OCI-LY1 (cell line): ENCODE measurements around the gene POU2F2.

Experiments used
- H2AFZ ChIP-seq: fragments of 200-600 bp; sonication (generic), shearing (Covaris generic); 2 replicates; pipeline ENCODE4 v1.6.0; 2014; ENCODE audit warnings: antibody characterized with exemption, mild to moderate bottlenecking, low read length
- H3F3A ChIP-seq: fragments of 200-600 bp; sonication (generic), shearing (Covaris generic); 2 replicates; pipeline ENCODE4 v1.6.0; 2014; ENCODE audit warnings: mild to moderate bottlenecking, antibody characterized with exemption, low read length, moderate library complexity; ENCODE audit not compliant: insufficient read depth
- H3K27ac ChIP-seq: fragments of 200-600 bp; sonication (generic); 2 replicates; pipeline ENCODE4 v1.5.1; 2014; ENCODE audit warnings: low read length, mixed run types, mild to moderate bottlenecking, low read depth; ENCODE audit not compliant: poor library complexity, severe bottlenecking
- H3K27me3 ChIP-seq: fragments of 200-600 bp; sonication (generic); 2 replicates; pipeline ENCODE4 v1.6.0; 2014; ENCODE audit warnings: antibody characterized with exemption, mild to moderate bottlenecking, low read length, moderate library complexity; ENCODE audit not compliant: insufficient read depth
- H3K36me3 ChIP-seq: fragments of 200-600 bp; sonication (generic); 2 replicates; pipeline ENCODE4 v1.6.1; 2014; ENCODE audit warnings: mild to moderate bottlenecking, antibody characterized with exemption, low read length, moderate library complexity, mixed read lengths; ENCODE audit not compliant: insufficient read depth
- H3K4me1 ChIP-seq: fragments of 200-600 bp; sonication (generic); 2 replicates; pipeline ENCODE4 v1.5.1; 2014; ENCODE audit warnings: mild to moderate bottlenecking, low read length, moderate library complexity; ENCODE audit not compliant: insufficient read depth, severe bottlenecking
- H3K4me2 ChIP-seq: fragments of 200-600 bp; sonication (generic), shearing (Covaris generic); 2 replicates; pipeline ENCODE4 v1.6.1; 2014; ENCODE audit warnings: low read length
- H3K4me3 ChIP-seq: fragments of 200-600 bp; sonication (generic); 2 replicates; pipeline ENCODE4 v1.5.1; 2014; ENCODE audit warnings: low read length, low read depth, mild to moderate bottlenecking, mixed read lengths; ENCODE audit not compliant: poor library complexity, severe bottlenecking
- H3K79me2 ChIP-seq: fragments of 200-600 bp; shearing (Covaris generic); 2 replicates; pipeline ENCODE4 v1.6.1; 2016; ENCODE audit warnings: mixed run types, low read length, mixed read lengths; ENCODE audit not compliant: insufficient read depth
- H3K9ac ChIP-seq: fragments of 200-600 bp; sonication (generic), shearing (Covaris generic); 2 replicates; pipeline ENCODE4 v1.6.1; 2014; ENCODE audit warnings: mild to moderate bottlenecking, low read length, mixed read lengths
- H3K9me2 ChIP-seq: fragments of 200-600 bp; sonication (generic), shearing (Covaris generic); 2 replicates; pipeline ENCODE4 v1.6.1; 2014; ENCODE audit warnings: low read depth, mild to moderate bottlenecking, low read length, mixed read lengths
- H3K9me3 ChIP-seq: fragments of 200-600 bp; shearing (Covaris generic); 2 replicates; pipeline ENCODE4 v1.6.1; 2014; ENCODE audit warnings: low read length, mixed read lengths
- H4K20me1 ChIP-seq: fragments of 200-600 bp; sonication (generic), shearing (Covaris generic); 2 replicates; pipeline ENCODE4 v1.6.0; 2016; ENCODE audit warnings: mild to moderate bottlenecking, low read length; ENCODE audit not compliant: insufficient read depth
- EZH2 ChIP-seq: fragments of 200-600 bp; sonication (generic), shearing (Covaris generic); IDR thresholded peaks from 2 replicates; pipeline ENCODE4 v1.8.0; 2017; ENCODE audit warnings: borderline replicate concordance, mixed run types, mild to moderate bottlenecking, antibody characterized with exemption, low read length, moderate library complexity, mixed read lengths
- TF ChIP-seq, protein P1 (sequence below): fragments of 200-600 bp; sonication (generic), shearing (Covaris generic); IDR thresholded peaks from 2 replicates; pipeline ENCODE4 v1.5.1; 2017; ENCODE audit warnings: mild to moderate bottlenecking, antibody characterized with exemption, low read length, moderate library complexity, mixed read lengths

Gene POU2F2

DNA sequence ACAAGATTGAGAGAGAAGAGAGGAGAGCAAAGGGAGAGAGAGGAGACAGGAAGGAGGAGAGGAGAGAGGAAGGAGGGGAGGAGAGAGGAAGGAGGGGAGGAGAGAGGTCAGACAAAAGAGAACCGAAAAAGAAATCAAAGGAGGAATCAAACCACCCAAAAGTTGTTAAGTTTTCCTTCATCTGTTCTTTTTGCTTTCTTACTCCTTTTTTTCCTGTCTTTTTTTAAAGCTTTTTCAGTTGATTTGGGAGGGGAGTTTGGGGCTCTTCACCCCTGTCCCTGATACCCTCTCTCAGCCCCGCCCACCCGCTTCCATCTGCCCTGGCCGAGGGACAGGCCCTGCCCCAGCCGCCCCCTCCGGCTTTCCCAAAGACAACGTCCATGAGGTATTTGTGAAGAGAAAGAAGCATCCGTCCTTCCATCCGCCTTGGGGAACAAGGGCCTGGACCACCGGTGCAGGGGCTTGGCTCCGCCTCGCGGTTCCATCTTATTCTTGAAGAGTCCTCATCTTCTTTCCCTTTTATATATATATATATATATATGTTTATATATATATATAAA is 43.0 kb downstream of the POU2F2 start:
- Histone ChIP-seq H3K4me2 (no peak overlapping the region), H3K4me1 (peaks cover 31% of the 10 kb centered on the region), H3F3A (no peaks in the 10 kb centered on the region), H3K27ac (no peak overlapping the region), H3K4me3 (no peak overlapping the region), H3K9me3 (no peaks in the 10 kb centered on the region), H4K20me1 (no peaks in the 10 kb centered on the region), H3K36me3 (peaks cover 6% of the 10 kb centered on the region; the same call in 1 of the 2 replicates), H2AFZ (no peak overlapping the region), H3K9me2 (no peaks in the 10 kb centered on the region), H3K79me2 (no peaks in the 10 kb centered on the region), H3K9ac (no peak overlapping the region), H3K27me3 (no peaks in the 10 kb centered on the region)
- TF ChIP-seq EZH2: no peak
- TF ChIP-seq, protein P1, sequence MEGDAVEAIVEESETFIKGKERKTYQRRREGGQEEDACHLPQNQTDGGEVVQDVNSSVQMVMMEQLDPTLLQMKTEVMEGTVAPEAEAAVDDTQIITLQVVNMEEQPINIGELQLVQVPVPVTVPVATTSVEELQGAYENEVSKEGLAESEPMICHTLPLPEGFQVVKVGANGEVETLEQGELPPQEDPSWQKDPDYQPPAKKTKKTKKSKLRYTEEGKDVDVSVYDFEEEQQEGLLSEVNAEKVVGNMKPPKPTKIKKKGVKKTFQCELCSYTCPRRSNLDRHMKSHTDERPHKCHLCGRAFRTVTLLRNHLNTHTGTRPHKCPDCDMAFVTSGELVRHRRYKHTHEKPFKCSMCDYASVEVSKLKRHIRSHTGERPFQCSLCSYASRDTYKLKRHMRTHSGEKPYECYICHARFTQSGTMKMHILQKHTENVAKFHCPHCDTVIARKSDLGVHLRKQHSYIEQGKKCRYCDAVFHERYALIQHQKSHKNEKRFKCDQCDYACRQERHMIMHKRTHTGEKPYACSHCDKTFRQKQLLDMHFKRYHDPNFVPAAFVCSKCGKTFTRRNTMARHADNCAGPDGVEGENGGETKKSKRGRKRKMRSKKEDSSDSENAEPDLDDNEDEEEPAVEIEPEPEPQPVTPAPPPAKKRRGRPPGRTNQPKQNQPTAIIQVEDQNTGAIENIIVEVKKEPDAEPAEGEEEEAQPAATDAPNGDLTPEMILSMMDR: no peak

DNA sequence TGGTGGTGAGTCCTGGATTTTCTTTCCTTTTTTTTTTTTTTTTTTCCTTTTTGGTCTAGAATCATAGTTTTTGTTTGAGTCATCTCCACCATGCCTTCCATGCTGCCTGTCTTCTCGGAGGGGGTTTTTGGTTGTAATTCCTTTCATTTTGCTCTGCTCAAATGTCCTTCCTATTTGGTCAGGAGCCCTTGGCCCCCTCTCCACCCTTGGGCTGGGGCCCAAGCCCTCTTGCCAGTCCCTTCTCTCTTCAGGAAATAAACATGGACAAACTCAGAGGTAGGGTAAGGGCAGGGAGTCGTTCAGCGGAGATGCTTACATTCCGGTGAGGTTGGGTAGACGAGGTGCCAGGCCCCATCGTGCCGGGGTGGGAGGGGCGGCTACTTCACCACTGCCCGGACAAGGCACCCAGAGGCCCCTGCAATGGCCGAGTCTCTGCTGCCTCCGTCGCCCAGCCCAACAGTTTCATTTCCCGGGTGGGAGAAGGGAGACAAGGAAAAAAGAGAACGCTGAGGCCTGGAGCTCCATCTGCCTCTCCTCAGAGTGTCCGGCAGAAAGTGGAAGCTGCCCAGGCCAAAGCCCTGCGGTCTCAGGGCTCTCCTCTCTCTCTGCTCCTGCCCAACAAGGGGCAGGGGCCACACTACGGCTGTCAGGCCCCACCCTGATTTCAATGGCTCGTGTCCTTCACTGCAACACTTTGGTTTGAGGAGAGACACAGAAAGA is 43.6 kb downstream of the POU2F2 start:
- H3K9me2 ChIP-seq: no peaks in the 10 kb centered on the region
- no peaks in the 10 kb centered on the region for H3K27me3 ChIP-seq
- no peak overlapping the region for H3K27ac ChIP-seq
- no peak overlapping the region for H2AFZ ChIP-seq
- no peaks in the 10 kb centered on the region for H3K79me2 ChIP-seq
- H3K4me2 ChIP-seq: no peak overlapping the region
- no peak overlapping the region for H3K4me3 ChIP-seq
- no peaks in the 10 kb centered on the region for H3K9me3 ChIP-seq
- no peaks in the 10 kb centered on the region for H3F3A ChIP-seq
- H3K9ac ChIP-seq: no peak overlapping the region
- TF ChIP-seq, protein P1: no peak
- TF ChIP-seq EZH2: no peak
- peaks cover 31% of the 10 kb centered on the region for H3K4me1 ChIP-seq
- H4K20me1 ChIP-seq: no peaks in the 10 kb centered on the region
- H3K36me3 ChIP-seq: peaks cover under 1% of the 10 kb centered on the region; the same call in 1 of the 2 replicates

DNA sequence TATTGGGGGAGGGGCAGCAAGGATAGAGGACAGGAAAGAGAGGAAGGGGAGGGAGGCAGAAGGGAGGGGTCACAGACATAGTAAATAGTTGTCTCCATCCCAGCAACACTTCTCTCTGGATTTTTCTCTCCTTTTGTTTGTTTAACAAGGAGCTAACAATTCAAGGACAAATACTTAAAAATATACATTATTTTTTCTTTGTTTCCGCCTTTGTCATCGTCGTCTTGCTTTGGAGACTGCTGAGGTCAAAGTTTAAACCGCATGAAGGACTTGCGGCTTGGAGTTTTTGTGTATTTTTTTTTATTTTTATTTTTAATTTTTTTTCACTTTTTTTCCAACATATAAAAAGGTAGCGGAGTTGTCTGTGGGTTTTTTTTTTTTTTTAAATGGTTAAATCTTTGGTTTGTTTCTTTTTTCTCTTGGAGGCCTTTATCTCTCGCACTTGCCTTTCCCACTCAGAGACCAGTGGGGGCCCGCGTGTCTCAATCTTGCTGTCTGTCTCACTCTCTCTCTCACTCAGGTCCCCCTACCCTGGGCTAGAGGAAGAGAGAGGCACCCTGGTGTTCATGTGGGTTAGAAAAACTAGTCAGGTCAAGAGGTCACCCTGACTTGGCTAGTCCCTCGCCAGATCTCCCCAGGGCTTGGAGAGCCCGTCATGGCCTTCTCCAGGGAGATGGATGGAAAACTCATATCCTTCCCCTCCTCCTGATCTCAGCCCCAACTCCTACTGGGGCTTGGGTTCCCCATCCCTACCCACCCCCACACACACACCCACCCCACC is 45.3 kb downstream of the POU2F2 start:
- no peaks in the 10 kb centered on the region for H3F3A ChIP-seq
- H3K9me2 ChIP-seq: no peaks in the 10 kb centered on the region
- H4K20me1 ChIP-seq: no peaks in the 10 kb centered on the region
- H3K27me3 ChIP-seq: no peaks in the 10 kb centered on the region
- peaks cover 4% of the 10 kb centered on the region; the same call in 1 of the 2 replicates for H3K36me3 ChIP-seq
- no peaks in the 10 kb centered on the region for H3K9me3 ChIP-seq
- TF ChIP-seq EZH2: no peak
- TF ChIP-seq, protein P1: no peak
- H3K9ac ChIP-seq: no peak overlapping the region
- H3K27ac ChIP-seq: no peak overlapping the region
- H3K4me2 ChIP-seq: no peak overlapping the region
- H3K4me1 ChIP-seq: peaks cover 31% of the 10 kb centered on the region
- no peak overlapping the region for H2AFZ ChIP-seq
- no peaks in the 10 kb centered on the region for H3K79me2 ChIP-seq
- H3K4me3 ChIP-seq: no peak overlapping the region
